ENCODE measurements around the gene THEM5. TPM values are rescaled to one million over a fixed set of nuclear protein-coding genes. Genes with fewer than 3 reads are reported as not detected.

The THEM5 gene
- total and polyA plus RNA-seq, 10 of the 15 experiments (the other 5 are each of a cell fraction or from before 2014, with no cell fraction given): 0.16 TPM; not detected in 9

DNA sequence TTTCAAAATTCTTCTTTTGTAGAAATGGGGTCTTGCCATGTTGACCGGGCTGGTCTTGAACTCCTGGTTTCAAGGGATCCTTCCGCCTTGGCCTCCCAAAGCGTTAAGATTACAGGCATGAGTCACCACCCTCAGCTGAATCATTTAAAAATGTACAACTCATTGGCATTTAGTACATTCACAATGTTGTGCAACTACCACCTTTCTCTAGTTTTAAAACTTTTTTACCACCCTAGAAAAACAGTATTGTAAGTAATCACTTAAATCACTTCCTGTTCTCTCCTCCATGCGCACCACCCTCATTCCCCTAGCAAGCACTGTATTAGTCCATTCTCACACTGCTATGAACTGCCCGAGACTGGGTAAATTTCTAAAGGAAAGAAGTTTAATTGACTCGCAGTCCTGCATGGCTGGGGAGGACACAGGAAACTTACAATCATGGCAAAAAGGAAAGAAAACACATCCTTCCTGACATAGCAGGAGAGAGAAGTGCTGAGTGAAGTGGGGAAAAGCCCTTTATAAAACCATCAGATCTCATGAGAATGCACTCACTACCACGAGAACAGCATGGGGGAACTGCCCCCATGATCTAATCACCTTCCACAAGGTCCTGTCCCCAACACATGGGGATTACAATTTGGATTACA lies 14.4 kb upstream of the THEM5 start:
- no peak for ATAC-seq
- no peak overlapping the region for H2AFZ ChIP-seq (ENCODE audit: control insufficient read depth, low read depth, low read length)
- DNase-seq (ENCODE audit: low read depth, low spot score): no peak
- H3K4me1 ChIP-seq (ENCODE audit: control insufficient read depth, insufficient read depth, low read length): no peaks in the 10 kb centered on the region
- no peaks in the 10 kb centered on the region for H3K79me2 ChIP-seq (ENCODE audit: control insufficient read depth, insufficient read depth, low read length)
- ChIA-PET POLR2A (no interaction called here), RAD21 (ENCODE audit: unreplicated experiment) (no interaction called here), SMC1A (ENCODE audit: uncharacterized antibody, unreplicated experiment) (no interaction called here), CTCF (interaction anchor here (0.8 kb wide), 1 partner anchor 22 kb away, joined by 3 read pairs; no protein-coding TSS in a partner anchor)
- H4K20me1 ChIP-seq (ENCODE audit: control insufficient read depth, insufficient read depth): no peaks in the 10 kb centered on the region
- BruUV-seq (replicated peaks): no TSS peak
- no peaks in the 10 kb centered on the region for H3K36me3 ChIP-seq (ENCODE audit: control insufficient read depth in 2 of 2, insufficient read depth in 2 of 2, low read length in 1 of 2)
- no peak for FAIRE-seq
- in situ Hi-C loops (cut with MboI) (no loop called here), intact Hi-C loops (cut with micrococcal nuclease; ENCODE audit: unreplicated experiment) (no loop called here)
- TF ChIP-seq POU2F2 (IDR thresholded peaks at IDR 0.05; ENCODE audit: borderline replicate concordance, low read depth, low read length) (no peak), TCF3 (IDR thresholded peaks at IDR 0.05; ENCODE audit: borderline replicate concordance, insufficient read depth, low read depth, low read length) (no peak), RFX5 (IDR thresholded peaks at IDR 0.05; ENCODE audit: low read depth, low read length) (no peak), CEBPB (IDR thresholded peaks at IDR 0.05; ENCODE audit: borderline replicate concordance in 1 of 2, low read depth in 2 of 2, low read length in 2 of 2) (no peak)
- TF ChIP-seq, protein P1, sequence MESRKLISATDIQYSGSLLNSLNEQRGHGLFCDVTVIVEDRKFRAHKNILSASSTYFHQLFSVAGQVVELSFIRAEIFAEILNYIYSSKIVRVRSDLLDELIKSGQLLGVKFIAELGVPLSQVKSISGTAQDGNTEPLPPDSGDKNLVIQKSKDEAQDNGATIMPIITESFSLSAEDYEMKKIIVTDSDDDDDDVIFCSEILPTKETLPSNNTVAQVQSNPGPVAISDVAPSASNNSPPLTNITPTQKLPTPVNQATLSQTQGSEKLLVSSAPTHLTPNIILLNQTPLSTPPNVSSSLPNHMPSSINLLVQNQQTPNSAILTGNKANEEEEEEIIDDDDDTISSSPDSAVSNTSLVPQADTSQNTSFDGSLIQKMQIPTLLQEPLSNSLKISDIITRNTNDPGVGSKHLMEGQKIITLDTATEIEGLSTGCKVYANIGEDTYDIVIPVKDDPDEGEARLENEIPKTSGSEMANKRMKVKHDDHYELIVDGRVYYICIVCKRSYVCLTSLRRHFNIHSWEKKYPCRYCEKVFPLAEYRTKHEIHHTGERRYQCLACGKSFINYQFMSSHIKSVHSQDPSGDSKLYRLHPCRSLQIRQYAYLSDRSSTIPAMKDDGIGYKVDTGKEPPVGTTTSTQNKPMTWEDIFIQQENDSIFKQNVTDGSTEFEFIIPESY (IDR thresholded peaks at IDR 0.05): no peak
- TF ChIP-seq, protein P2, sequence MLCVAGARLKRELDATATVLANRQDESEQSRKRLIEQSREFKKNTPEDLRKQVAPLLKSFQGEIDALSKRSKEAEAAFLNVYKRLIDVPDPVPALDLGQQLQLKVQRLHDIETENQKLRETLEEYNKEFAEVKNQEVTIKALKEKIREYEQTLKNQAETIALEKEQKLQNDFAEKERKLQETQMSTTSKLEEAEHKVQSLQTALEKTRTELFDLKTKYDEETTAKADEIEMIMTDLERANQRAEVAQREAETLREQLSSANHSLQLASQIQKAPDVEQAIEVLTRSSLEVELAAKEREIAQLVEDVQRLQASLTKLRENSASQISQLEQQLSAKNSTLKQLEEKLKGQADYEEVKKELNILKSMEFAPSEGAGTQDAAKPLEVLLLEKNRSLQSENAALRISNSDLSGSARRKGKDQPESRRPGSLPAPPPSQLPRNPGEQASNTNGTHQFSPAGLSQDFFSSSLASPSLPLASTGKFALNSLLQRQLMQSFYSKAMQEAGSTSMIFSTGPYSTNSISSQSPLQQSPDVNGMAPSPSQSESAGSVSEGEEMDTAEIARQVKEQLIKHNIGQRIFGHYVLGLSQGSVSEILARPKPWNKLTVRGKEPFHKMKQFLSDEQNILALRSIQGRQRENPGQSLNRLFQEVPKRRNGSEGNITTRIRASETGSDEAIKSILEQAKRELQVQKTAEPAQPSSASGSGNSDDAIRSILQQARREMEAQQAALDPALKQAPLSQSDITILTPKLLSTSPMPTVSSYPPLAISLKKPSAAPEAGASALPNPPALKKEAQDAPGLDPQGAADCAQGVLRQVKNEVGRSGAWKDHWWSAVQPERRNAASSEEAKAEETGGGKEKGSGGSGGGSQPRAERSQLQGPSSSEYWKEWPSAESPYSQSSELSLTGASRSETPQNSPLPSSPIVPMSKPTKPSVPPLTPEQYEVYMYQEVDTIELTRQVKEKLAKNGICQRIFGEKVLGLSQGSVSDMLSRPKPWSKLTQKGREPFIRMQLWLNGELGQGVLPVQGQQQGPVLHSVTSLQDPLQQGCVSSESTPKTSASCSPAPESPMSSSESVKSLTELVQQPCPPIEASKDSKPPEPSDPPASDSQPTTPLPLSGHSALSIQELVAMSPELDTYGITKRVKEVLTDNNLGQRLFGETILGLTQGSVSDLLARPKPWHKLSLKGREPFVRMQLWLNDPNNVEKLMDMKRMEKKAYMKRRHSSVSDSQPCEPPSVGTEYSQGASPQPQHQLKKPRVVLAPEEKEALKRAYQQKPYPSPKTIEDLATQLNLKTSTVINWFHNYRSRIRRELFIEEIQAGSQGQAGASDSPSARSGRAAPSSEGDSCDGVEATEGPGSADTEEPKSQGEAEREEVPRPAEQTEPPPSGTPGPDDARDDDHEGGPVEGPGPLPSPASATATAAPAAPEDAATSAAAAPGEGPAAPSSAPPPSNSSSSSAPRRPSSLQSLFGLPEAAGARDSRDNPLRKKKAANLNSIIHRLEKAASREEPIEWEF (IDR thresholded peaks at IDR 0.05; ENCODE audit: insufficient replicate concordance, low read depth, low read length): no peak
- H3K4me2 ChIP-seq (ENCODE audit: control insufficient read depth, insufficient read depth): no peak overlapping the region
- no peaks in the 10 kb centered on the region for H3K9me3 ChIP-seq (replicated peaks; ENCODE audit: control insufficient read depth, insufficient read depth, low read length)
- H3K4me3 ChIP-seq: no peak overlapping the region
- no peaks in the 10 kb centered on the region; a peak in 1 of 4 replicates for H3K27me3 ChIP-seq (replicated peaks in 1 of 2; ENCODE audit: control insufficient read depth in 2 of 2, insufficient read depth in 2 of 2, low read length in 1 of 2)
- H3K27ac ChIP-seq (ENCODE audit: control insufficient read depth, insufficient read depth): no peak overlapping the region
- 52% methylated on average over 7 of the region's 7 CpGs for WGBS (ENCODE audit: insufficient coverage, insufficient replicate concordance, low lambda C conversion rate, missing lambda C conversion rate)
- no peak overlapping the region for H3K9ac ChIP-seq (ENCODE audit: control insufficient read depth, insufficient read depth, low read length)

Measured in GM12878 (cell line).